ENCODE data around the gene IKZF1. TPM values are rescaled to one million over a fixed set of nuclear protein-coding genes. Genes with fewer than 3 reads are reported as not detected.

Gene IKZF1
- total RNA-seq, 1 donor from 2014 or later = 3.6 TPM

GRCh38 chr7:50356945-50357268 lies 52.4 kb downstream of the IKZF1 start:
- intact Hi-C loops (cut with DNase I) = no loop called here
- Histone ChIP-seq H3K36me3 (no peaks in the 10 kb centered on the region), H3K27me3 (no peaks in the 10 kb centered on the region), H3K4me3 (no peak overlapping the region), H3K9me3 (no peaks in the 10 kb centered on the region), H3K27ac (no peak overlapping the region), H3K4me1 (no peaks in the 10 kb centered on the region)
- no peak for DNase-seq (ENCODE audit: low spot score in 2 of 2)
- no peak for TF ChIP-seq CTCF (IDR thresholded peaks at IDR 0.05)

- H3K4me3 ChIP-seq = no peak overlapping the region
- no peaks in the 10 kb centered on the region for H3K36me3 ChIP-seq
- intact Hi-C loops (cut with DNase I) = no loop called here
- no peak for TF ChIP-seq CTCF (IDR thresholded peaks at IDR 0.05)
- no peak for DNase-seq (ENCODE audit: low spot score in 2 of 2)
- H3K9me3 ChIP-seq = no peaks in the 10 kb centered on the region
- H3K27me3 ChIP-seq = no peaks in the 10 kb centered on the region
- no peaks in the 10 kb centered on the region for H3K4me1 ChIP-seq
- H3K27ac ChIP-seq = no peak overlapping the region
Observed at GRCh38 chr7:50357426-50357825, 52.9 kb downstream of the IKZF1 start.

GRCh38 chr7:50358041-50358705 lies 53.7 kb downstream of the IKZF1 start:
- Histone ChIP-seq H3K4me1 (no peaks in the 10 kb centered on the region), H3K27ac (no peak overlapping the region), H3K4me3 (no peak overlapping the region), H3K27me3 (no peaks in the 10 kb centered on the region), H3K9me3 (no peaks in the 10 kb centered on the region), H3K36me3 (no peaks in the 10 kb centered on the region)
- intact Hi-C loops (cut with DNase I) = no loop called here
- DNase-seq (ENCODE audit: low spot score in 2 of 2) = no peak
- TF ChIP-seq CTCF (IDR thresholded peaks at IDR 0.05) = no peak

GRCh38 chr7:50358779-50359178 lies 54.3 kb downstream of the IKZF1 start:
- Histone ChIP-seq H3K36me3 (no peaks in the 10 kb centered on the region), H3K9me3 (no peaks in the 10 kb centered on the region), H3K4me3 (no peak overlapping the region), H3K4me1 (no peaks in the 10 kb centered on the region), H3K27me3 (no peaks in the 10 kb centered on the region), H3K27ac (no peak overlapping the region)
- DNase-seq (ENCODE audit: low spot score in 2 of 2) = no peak
- intact Hi-C loops (cut with DNase I) = no loop called here
- no peak for TF ChIP-seq CTCF (IDR thresholded peaks at IDR 0.05)

GRCh38 chr7:50359258-50359994 lies 54.9 kb downstream of the IKZF1 start:
- Histone ChIP-seq H3K4me3 (no peak overlapping the region), H3K36me3 (no peaks in the 10 kb centered on the region), H3K27me3 (no peaks in the 10 kb centered on the region), H3K27ac (no peak overlapping the region), H3K9me3 (no peaks in the 10 kb centered on the region), H3K4me1 (no peaks in the 10 kb centered on the region)
- DNase-seq (ENCODE audit: low spot score in 2 of 2) = no peak
- intact Hi-C loops (cut with DNase I) = no loop called here
- no peak for TF ChIP-seq CTCF (IDR thresholded peaks at IDR 0.05)
